ENCODE measurements around the gene ZBTB12.

DNA sequence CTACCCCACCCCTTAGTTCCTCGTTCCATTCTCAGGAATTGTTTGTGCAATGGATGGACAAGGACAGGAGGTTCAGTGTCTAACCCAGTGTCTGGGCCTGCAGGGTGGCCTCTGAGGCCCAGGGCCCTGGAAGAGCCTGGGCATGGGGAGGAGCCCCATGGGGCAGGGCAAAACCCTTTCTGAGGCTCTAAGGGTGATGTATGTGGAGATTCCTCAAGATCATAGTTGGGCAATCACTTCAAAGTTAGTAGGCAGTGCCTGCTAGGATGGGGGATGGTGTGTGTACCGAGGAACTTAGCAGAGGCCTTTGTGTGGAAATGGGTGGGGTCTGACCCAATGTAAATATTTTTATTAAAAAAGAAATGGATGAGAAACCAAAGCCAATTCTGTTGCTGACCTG is 18.9 kb upstream of the ZBTB12 start:
- TF ChIP-seq, protein P1, sequence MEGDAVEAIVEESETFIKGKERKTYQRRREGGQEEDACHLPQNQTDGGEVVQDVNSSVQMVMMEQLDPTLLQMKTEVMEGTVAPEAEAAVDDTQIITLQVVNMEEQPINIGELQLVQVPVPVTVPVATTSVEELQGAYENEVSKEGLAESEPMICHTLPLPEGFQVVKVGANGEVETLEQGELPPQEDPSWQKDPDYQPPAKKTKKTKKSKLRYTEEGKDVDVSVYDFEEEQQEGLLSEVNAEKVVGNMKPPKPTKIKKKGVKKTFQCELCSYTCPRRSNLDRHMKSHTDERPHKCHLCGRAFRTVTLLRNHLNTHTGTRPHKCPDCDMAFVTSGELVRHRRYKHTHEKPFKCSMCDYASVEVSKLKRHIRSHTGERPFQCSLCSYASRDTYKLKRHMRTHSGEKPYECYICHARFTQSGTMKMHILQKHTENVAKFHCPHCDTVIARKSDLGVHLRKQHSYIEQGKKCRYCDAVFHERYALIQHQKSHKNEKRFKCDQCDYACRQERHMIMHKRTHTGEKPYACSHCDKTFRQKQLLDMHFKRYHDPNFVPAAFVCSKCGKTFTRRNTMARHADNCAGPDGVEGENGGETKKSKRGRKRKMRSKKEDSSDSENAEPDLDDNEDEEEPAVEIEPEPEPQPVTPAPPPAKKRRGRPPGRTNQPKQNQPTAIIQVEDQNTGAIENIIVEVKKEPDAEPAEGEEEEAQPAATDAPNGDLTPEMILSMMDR (IDR thresholded peaks at IDR 0.05) = no peak
- TF ChIP-seq POLR2A (IDR thresholded peaks at IDR 0.05) = no peak

Data from esophagus squamous epithelium (tissue), 4 donors.